NOMO-1 treated with dmso at 0.1 percent for 144 hours (cell line): ENCODE results near the gene RHBDD2.
A peak's percentile ranks its signal among the peaks of the same experiment; 100 is the strongest.

Source experiments
- DNase-seq: peaks from one replicate; lab custom pipeline; 2025; ENCODE audit not compliant: unreplicated experiment; lab: John Stamatoyannopoulos, UW

RHBDD2 gene

DNA sequence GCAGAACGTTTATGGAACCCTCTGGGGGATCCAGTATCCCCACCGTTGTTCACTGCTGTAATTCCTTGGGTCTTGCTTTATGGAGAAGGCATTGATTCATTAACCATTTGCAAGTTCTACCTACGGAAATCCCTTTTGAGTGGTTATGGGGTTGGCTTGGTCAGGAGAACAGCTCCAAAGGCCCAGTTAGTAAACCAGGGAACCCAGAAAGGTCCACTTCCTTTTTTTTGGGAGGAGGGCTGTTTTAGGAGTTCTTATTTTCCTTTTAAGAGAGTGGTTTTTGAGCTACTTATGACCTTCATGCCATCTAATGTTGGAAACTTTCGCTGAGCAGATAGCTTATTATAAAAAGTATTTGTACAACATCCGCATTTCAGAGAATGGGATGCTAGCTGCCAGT, 37.4 kb downstream of the RHBDD2 start:
- peak; percentile 21 for DNase-seq

GRCh38 chr7:75916685-75917634, 38.1 kb downstream of the RHBDD2 start:
- DNase-seq, result no peak

DNA sequence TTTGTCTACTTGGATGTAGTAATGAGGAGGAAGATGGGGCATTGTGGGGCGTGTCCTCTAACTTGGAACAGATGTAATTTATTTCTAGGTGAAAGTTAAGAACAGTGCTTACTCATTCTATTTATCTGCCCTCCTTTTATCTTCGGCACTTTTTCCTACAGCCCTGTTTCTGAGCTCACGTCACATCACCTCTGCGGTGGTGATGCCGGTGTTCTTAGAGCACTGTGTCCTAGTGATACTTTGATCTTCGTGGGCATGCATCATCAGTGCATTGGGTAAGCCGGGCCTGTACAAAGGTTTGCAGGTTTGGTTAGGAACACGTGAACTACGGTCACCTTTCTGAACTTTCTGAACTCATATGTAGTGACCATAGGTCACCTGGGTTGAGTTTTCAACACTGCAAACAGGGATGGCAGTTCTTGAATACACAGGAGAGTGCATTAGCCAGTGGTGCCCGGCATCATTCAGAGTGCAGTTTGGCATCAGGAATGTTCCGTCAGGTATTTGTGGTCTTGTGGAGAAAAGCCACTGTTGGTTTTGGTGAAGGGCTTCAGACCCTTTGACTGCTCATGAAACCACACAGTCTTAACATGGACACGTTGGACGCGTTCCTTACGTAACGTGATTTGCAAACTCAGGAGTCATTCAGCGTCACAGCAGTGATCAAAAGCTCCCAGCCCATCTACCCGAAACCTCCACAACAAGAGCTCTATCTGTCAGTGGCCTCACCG, 41.8 kb downstream of the RHBDD2 start:
- no peak for DNase-seq

- no peak for DNase-seq
Observed at GRCh38 chr7:75921479-75921878, 42.6 kb downstream of the RHBDD2 start.

- DNase-seq, result no peak
Observed at GRCh38 chr7:75922966-75923603, 44.3 kb downstream of the RHBDD2 start.

- no peak for DNase-seq
Observed at GRCh38 chr7:75924256-75924655, 45.4 kb downstream of the RHBDD2 start.

DNA sequence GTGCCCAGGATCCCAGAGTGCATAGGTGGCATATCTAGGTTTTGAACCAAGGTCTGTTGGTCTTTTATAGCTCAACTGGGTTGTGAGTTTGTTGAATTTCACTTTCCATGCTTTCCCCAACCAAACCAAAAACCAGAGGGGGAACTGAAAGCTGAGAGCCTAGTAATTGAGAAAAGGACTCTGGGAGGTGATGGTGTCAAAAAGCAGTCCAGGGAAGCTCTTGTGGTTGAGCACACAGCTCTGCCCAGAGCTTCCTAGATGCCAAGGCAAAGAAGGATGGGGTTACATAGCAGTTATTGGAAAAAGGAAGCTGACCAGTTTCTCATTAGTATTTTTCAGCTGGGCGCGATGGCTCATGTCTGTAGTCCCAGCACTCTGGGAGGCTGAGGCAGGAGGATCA, 46.1 kb downstream of the RHBDD2 start:
- DNase-seq, result peak; percentile 89

GRCh38 chr7:75925717-75926435, 47.0 kb downstream of the RHBDD2 start:
- no peak for DNase-seq

GRCh38 chr7:75928568-75928914, 49.7 kb downstream of the RHBDD2 start:
- DNase-seq, result no peak

- no peak for DNase-seq
Observed at GRCh38 chr7:75931680-75932079, 52.8 kb downstream of the RHBDD2 start.

GRCh38 chr7:75937958-75938786, 59.3 kb downstream of the RHBDD2 start:
- no peak for DNase-seq
